ENCODE measurements around the gene PAX4.

PAX4 gene

GRCh38 chr7:127609297-127609696 lies 8.6 kb downstream of the PAX4 start:
- no peak overlapping the region for H3K27ac Mint-ChIP-seq
- H3K4me3 Mint-ChIP-seq: no peak overlapping the region
- H3K9me3 Mint-ChIP-seq: no peaks in the 10 kb centered on the region
- H3K4me1 Mint-ChIP-seq (ENCODE audit: low read depth): no peaks in the 10 kb centered on the region
- no peaks in the 10 kb centered on the region for H3K36me3 Mint-ChIP-seq (ENCODE audit: low read depth)
- peaks cover 18% of the 10 kb centered on the region for H3K27me3 Mint-ChIP-seq
- DNase-seq: no peak

DNA sequence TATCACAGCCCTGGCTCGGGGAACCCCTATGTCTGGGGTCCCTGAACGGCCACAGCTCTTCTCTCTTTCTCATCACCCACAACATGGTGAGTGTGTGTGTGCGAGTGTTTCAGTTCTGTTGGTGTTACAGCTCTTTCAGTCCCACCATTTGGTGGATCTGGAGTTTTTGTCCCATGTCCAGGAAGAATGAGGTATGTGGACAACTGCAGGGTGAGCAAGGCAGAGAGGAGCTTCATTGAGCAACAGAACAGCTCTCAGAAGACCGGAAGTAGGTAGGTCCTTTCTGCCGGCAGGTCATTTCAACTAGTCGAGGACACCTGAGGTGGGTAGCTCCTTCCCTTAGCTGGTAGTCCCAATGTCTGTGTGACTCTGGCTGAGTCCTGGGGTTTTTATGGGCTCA lies 9.5 kb downstream of the PAX4 start:
- Mint-ChIP-seq H3K4me3 (no peak overlapping the region), H3K36me3 (ENCODE audit: low read depth) (no peaks in the 10 kb centered on the region), H3K9me3 (no peaks in the 10 kb centered on the region), H3K27ac (no peak overlapping the region), H3K27me3 (peaks cover 14% of the 10 kb centered on the region), H3K4me1 (ENCODE audit: low read depth) (no peaks in the 10 kb centered on the region)
- no peak for DNase-seq

- Mint-ChIP-seq H3K4me3 (no peak overlapping the region), H3K9me3 (no peaks in the 10 kb centered on the region), H3K36me3 (ENCODE audit: low read depth) (no peaks in the 10 kb centered on the region), H3K27me3 (no peaks in the 10 kb centered on the region), H3K4me1 (ENCODE audit: low read depth) (no peaks in the 10 kb centered on the region), H3K27ac (no peak overlapping the region)
- DNase-seq: no peak
These were observed 17.1 kb downstream of the PAX4 start for GRCh38 chr7:127600885-127601284.

DNA sequence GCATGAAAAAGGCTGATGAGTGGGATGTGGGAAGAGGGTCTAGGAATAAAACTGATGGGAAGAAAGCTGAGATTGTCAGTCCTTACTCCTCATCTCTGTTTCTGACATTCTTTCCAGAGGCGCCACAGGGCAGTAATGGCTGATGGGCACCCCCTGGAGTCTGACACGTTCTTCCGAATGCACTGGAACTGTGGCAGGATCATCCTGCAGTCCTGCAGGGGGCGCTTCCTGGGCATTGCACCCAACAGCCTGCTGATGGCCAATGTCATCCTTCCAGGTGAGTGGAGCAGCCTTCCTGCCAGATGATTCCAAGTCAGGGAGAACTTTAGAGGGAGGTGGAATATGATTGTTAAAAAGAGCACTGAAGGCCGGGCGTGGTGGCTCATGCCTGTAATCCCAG lies 19.6 kb downstream of the PAX4 start:
- Mint-ChIP-seq H3K9me3 (no peaks in the 10 kb centered on the region), H3K27me3 (no peaks in the 10 kb centered on the region), H3K4me3 (no peak overlapping the region), H3K27ac (no peak overlapping the region), H3K4me1 (ENCODE audit: low read depth) (no peaks in the 10 kb centered on the region), H3K36me3 (ENCODE audit: low read depth) (no peaks in the 10 kb centered on the region)
- DNase-seq: no peak

- Mint-ChIP-seq H3K4me1 (ENCODE audit: low read depth) (peaks cover 7% of the 10 kb centered on the region), H3K27ac (no peak overlapping the region), H3K36me3 (ENCODE audit: low read depth) (peaks cover 22% of the 10 kb centered on the region)
These were observed 22.2 kb downstream of the PAX4 start for GRCh38 chr7:127595737-127596136.

DNA sequence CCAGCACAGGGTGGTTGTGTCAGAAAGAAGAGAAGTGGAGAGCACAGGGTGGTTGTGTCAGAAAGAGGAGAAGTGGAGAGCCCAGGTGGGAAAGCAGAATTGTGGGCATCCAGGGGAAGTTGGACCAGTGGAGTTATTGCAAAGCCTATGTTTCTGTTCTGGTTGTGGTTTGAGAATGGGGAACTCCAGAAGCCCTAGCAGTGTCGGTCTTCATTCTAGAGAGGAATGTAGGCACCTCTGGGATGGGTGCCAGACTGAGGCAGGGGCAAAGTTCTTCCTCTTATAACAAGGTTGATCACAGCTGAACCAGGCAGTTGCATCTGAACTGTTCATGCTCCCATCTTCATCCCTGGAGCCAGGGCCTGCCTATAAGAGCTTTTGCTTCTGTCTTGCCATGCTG lies 23.5 kb downstream of the PAX4 start:
- DNase-seq: no peak
- Mint-ChIP-seq H3K27me3 (no peaks in the 10 kb centered on the region), H3K36me3 (ENCODE audit: low read depth) (peaks cover 31% of the 10 kb centered on the region), H3K27ac (no peak overlapping the region), H3K4me1 (ENCODE audit: low read depth) (peaks cover 18% of the 10 kb centered on the region), H3K4me3 (no peak overlapping the region), H3K9me3 (no peaks in the 10 kb centered on the region)

More at GRCh38 chr7:127595737-127596136, 22.2 kb downstream of the PAX4 start:
- no peak for DNase-seq
- H3K4me3 Mint-ChIP-seq: no peak overlapping the region
- no peaks in the 10 kb centered on the region for H3K27me3 Mint-ChIP-seq
- no peaks in the 10 kb centered on the region for H3K9me3 Mint-ChIP-seq

GRCh38 chr7:127592550-127592949 lies 25.4 kb downstream of the PAX4 start:
- H3K4me3 Mint-ChIP-seq: no peak overlapping the region
- no peak for DNase-seq
- peaks cover 23% of the 10 kb centered on the region for H3K4me1 Mint-ChIP-seq (ENCODE audit: low read depth)
- H3K9me3 Mint-ChIP-seq: no peaks in the 10 kb centered on the region
- H3K27me3 Mint-ChIP-seq: no peaks in the 10 kb centered on the region
- no peak overlapping the region for H3K27ac Mint-ChIP-seq
- H3K36me3 Mint-ChIP-seq (ENCODE audit: low read depth): peaks cover 34% of the 10 kb centered on the region

DNA sequence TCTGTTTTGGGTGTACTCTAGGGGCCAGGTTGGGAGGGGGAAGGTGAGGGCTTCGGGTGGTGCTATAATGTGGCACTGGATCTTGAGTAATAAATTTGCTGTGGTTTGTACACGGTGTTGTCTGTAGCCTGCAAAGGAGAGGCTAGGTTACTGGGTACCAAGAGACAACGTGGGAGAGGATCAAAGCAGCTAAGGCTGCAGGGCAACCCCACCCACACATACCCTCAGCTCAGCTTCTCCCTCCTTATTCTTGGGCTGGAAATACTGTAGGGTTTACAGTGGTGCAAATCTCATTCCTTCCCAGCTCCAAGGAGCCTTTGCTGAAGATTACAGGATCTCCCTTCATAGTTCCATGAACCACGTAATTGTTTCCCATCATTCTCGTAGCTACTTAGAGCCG lies 26.4 kb downstream of the PAX4 start:
- DNase-seq: no peak
- Mint-ChIP-seq H3K4me1 (ENCODE audit: low read depth) (peaks cover 31% of the 10 kb centered on the region), H3K36me3 (ENCODE audit: low read depth) (peaks cover 34% of the 10 kb centered on the region), H3K27ac (no peak overlapping the region), H3K4me3 (no peak overlapping the region), H3K9me3 (no peaks in the 10 kb centered on the region), H3K27me3 (no peaks in the 10 kb centered on the region)

GRCh38 chr7:127591189-127591588 lies 26.8 kb downstream of the PAX4 start:
- no peak overlapping the region for H3K27ac Mint-ChIP-seq

GRCh38 chr7:127589896-127590295 lies 28.0 kb downstream of the PAX4 start:
- Mint-ChIP-seq H3K9me3 (no peaks in the 10 kb centered on the region), H3K36me3 (ENCODE audit: low read depth) (peaks cover 36% of the 10 kb centered on the region), H3K27me3 (no peaks in the 10 kb centered on the region), H3K27ac (peak overlapping the region; percentile 68), H3K4me3 (peak overlapping the region; percentile 85), H3K4me1 (ENCODE audit: low read depth) (peaks cover 42% of the 10 kb centered on the region)
- no peak for DNase-seq

More at GRCh38 chr7:127591189-127591588, 26.8 kb downstream of the PAX4 start:
- DNase-seq: no peak
- peaks cover 34% of the 10 kb centered on the region for H3K36me3 Mint-ChIP-seq (ENCODE audit: low read depth)
- H3K4me1 Mint-ChIP-seq (ENCODE audit: low read depth): peaks cover 35% of the 10 kb centered on the region
- H3K27me3 Mint-ChIP-seq: no peaks in the 10 kb centered on the region
- no peak overlapping the region for H3K4me3 Mint-ChIP-seq
- H3K9me3 Mint-ChIP-seq: no peaks in the 10 kb centered on the region

- H3K9me3 Mint-ChIP-seq: no peaks in the 10 kb centered on the region
- peak overlapping the region; percentile 89 for H3K27ac Mint-ChIP-seq
- H3K4me1 Mint-ChIP-seq (ENCODE audit: low read depth): peaks cover 52% of the 10 kb centered on the region
- H3K36me3 Mint-ChIP-seq (ENCODE audit: low read depth): peaks cover 44% of the 10 kb centered on the region
- no peaks in the 10 kb centered on the region for H3K27me3 Mint-ChIP-seq
- H3K4me3 Mint-ChIP-seq: peak overlapping the region; percentile 85
- DNase-seq: no peak
These were observed 29.1 kb downstream of the PAX4 start for GRCh38 chr7:127588697-127589482.

GRCh38 chr7:127588019-127588696 lies 29.8 kb downstream of the PAX4 start, which contains the start of gene ARF5:
Gene ARF5 (plus strand): TSS chr7:127588411. CDS start chr7:127588499, 88 bp downstream.
- peak within 1 kb of the TSS; percentile 89 for H3K27ac Mint-ChIP-seq

DNA sequence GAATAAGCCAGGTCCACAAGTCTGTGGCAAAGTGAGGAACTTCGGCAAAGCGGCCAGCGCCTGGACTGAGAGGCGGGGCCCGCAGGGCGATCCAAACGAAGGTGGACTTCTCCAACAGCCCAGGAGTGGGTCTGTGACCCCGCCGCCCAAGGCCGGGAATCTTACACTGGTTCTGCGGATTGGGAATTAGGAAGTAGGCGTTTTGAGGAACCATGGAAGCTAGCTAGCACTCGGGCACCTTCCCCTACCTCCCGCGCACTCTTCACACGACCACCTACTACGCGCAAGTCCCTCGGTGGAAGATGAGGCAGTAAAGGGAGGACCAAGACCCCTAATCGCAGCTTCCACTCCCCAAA lies 30.3 kb downstream of the PAX4 start:
- DNase-seq: no peak
- H3K4me3 Mint-ChIP-seq: peak overlapping the region; percentile 76
- no peaks in the 10 kb centered on the region for H3K9me3 Mint-ChIP-seq
- no peaks in the 10 kb centered on the region for H3K27me3 Mint-ChIP-seq
- H3K4me1 Mint-ChIP-seq (ENCODE audit: low read depth): peaks cover 65% of the 10 kb centered on the region
- H3K27ac Mint-ChIP-seq: no peak overlapping the region
- H3K36me3 Mint-ChIP-seq (ENCODE audit: low read depth): peaks cover 51% of the 10 kb centered on the region

More at GRCh38 chr7:127588019-127588696, 29.8 kb downstream of the PAX4 start, which contains the start of gene ARF5:
- H3K36me3 Mint-ChIP-seq (ENCODE audit: low read depth): peaks cover 50% of the 10 kb centered on the region
- DNase-seq: peak; percentile 96
- H3K4me1 Mint-ChIP-seq (ENCODE audit: low read depth): peaks cover 59% of the 10 kb centered on the region
- H3K27me3 Mint-ChIP-seq: no peaks in the 10 kb centered on the region
- no peaks in the 10 kb centered on the region for H3K9me3 Mint-ChIP-seq
- peak within 1 kb of the TSS; percentile 85 for H3K4me3 Mint-ChIP-seq

DNA sequence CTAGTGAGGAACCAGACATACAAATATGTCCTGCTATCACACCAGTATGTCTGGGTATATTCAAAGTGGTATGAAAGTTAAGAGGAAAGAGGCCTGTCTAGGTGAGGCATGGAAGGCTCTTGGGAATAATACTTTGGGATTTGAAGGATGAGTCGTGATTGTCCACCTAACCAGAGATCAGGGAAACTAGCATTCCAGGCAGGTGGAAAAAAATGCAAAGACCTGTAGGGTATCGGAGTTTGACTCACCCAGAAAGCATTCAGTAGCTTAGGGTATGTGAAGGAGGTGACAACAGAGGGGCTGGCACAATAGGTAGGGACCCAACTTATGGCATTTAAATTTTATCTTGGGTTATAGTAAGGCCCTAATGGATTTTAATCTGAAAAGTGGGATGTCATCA lies 31.6 kb downstream of the PAX4 start:
- no peak overlapping the region for H3K4me3 Mint-ChIP-seq
- H3K36me3 Mint-ChIP-seq (ENCODE audit: low read depth): peaks cover 54% of the 10 kb centered on the region
- no peak for DNase-seq
- H3K4me1 Mint-ChIP-seq (ENCODE audit: low read depth): peaks cover 73% of the 10 kb centered on the region
- H3K27ac Mint-ChIP-seq: no peak overlapping the region
- H3K9me3 Mint-ChIP-seq: no peaks in the 10 kb centered on the region
- H3K27me3 Mint-ChIP-seq: no peaks in the 10 kb centered on the region

All from activated T-cell treated with anti-CD3 and anti-CD28 coated beads, Interleukin-2, amount 50 U/mL, for 24 hours (primary cell).